Retinal pigment epithelial cell (primary cell): Measurements from ENCODE around the gene DR1.
A peak's percentile ranks its signal among the peaks of the same experiment; 100 is the strongest.

ENCODE experiments used
- DNase-seq: peaks from one replicate; pipeline ENCODE4 v3.0.0-alpha.2; 2010; ENCODE audit warnings: low read depth
- H3K4me3 ChIP-seq: 2 replicates; pipeline ENCODE4 v1.5.1; 2011; ENCODE audit warnings: mild to moderate bottlenecking, low read length, control low read depth, moderate library complexity
- CTCF ChIP-seq: conservative IDR thresholded peaks from 2 replicates; pipeline ENCODE4 v1.5.1; 2011; ENCODE audit warnings: low read depth, low read length, control low read depth, inconsistent platforms

DR1 gene

GRCh38 chr1:93345633-93346420 lies at the start of gene DR1:
Gene DR1 (plus strand): TSS chr1:93345907. CDS start chr1:93346646, 739 bp downstream.
- TF ChIP-seq CTCF: no peak
- H3K4me3 ChIP-seq: peak within 1 kb of the TSS; percentile 89

GRCh38 chr1:93296555-93297154 lies 49.1 kb upstream of the DR1 start:
- DNase-seq: no peak
- TF ChIP-seq CTCF: no peak
- H3K4me3 ChIP-seq: no peak overlapping the region

More at GRCh38 chr1:93345633-93346420, at the start of gene DR1:
- DNase-seq: peak; percentile 79

DNA sequence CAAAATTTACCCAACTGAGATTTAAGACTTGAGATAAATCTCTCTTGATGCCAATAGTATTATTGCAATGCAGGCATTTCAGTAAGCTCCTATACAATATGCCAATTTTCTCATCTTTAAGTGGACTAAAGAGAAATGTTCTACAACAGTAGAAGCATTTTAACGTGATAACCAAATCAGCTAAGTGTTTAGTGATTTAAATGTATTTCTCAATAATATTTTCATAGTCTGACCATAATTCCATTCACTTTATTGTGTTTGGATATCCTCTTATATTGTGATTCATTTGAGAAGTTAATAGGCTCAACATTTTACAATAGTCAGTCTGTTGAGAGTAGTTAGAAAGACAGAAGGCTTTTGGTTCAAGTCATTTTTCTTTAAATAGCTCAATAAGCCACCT lies 44.6 kb upstream of the DR1 start:
- H3K4me3 ChIP-seq: no peak overlapping the region
- no peak for DNase-seq
- TF ChIP-seq CTCF: no peak

DNA sequence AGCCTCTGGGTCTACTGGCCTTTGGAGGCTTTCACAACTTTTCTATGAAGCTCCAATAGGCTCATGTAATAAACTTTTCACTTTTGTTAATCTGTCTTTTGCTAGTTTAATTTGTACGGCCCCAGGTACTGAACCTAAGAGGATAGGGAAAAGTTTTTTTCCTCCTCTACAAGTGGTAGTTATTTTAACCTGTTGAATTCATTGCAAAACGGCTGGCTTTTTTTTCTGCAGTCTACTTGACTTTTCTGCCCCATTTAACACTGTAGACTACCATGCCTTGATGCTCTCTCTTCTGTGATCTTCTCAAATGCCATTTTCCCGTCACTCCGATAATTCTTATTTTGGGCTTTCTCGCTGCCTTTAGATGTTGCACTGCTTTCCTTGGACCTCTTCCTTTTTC lies 43.6 kb upstream of the DR1 start:
- H3K4me3 ChIP-seq: no peak overlapping the region
- no peak for TF ChIP-seq CTCF
- no peak for DNase-seq

DNA sequence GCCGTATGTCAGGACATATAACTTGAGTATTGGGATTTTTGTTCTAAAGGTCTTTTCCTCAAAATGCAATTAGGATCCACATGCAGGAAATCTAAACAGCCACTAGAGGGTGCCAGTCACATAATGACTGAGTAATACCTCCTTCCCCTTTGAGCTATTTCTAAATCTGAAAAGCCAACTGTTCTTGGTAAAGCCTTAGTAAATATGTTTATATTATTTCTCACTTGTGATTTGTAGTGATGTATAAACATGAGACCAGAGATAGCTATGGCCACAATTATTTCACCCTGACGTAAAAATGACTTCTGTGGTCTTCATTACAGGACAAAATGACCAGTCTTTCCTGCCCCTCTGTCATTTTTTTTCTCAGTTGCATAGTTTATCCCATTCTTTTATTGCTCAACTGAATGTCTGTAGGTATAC lies 41.0 kb upstream of the DR1 start:
- H3K4me3 ChIP-seq: no peak overlapping the region
- TF ChIP-seq CTCF: peak; percentile 84
- peak; percentile 18 for DNase-seq

DNA sequence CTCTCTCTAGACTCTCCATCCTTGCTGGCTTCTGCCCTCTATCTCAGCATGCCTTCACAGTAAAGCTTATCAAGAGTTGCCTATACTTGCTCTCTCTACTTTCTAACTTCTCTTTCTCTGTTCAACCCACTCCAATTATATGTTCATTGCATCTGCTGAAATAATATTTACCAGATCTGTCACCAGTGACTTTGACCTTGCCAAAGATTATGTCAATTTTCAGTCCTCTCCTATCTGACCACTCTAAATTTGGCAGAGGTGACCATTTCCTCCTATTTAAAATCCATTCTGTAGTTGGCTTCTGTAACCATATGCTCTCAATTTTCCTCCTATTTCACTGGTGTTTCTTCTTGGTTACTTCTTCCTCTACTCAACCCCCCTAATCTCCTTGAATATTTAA lies 38.8 kb upstream of the DR1 start:
- no peak for DNase-seq
- no peak overlapping the region for H3K4me3 ChIP-seq

More for the DNA sequence above, 38.8 kb upstream of the DR1 start:
- no peak for TF ChIP-seq CTCF
